ENCODE measurements around the gene NFYB. TPM values are rescaled to one million over a fixed set of nuclear protein-coding genes. Genes with fewer than 3 reads are reported as not detected.
"Not testable (repeated sequence)": the region's sequence is repeated elsewhere in the genome, so short reads cannot be mapped to it uniquely, and the experiment has no call there.

Gene NFYB
- total RNA-seq, 3 donors from 2014 or later (not counting 1 experiment from before 2014, with no cell fraction given), result 13.3 to 17.4 (median 13.6) TPM

DNA sequence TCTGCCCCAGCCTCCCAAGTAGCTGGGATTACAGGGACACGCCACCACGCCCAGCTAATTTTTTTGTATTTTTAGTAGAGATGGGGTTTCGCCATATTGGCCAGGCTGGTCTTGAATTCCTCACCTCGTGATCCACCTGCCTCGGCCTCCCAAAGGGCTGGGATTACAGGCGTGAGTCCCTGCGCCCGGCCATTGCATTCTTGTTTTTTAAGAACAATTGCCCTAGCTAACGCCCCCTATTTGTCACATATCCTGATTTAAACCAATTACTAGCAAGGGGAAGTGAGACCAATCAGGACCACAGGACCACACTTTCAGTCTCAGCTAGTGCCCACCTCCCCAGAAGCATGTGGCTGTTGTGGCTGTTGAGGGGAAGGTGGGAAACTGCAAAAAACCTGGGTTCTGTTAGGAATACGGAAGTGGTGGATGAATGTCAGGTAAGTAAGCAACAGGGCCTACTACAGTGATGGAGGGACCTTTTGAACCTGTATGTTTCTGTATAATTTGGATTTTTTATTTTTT lies 37.8 kb upstream of the NFYB start:
- H3K27ac ChIP-seq (ENCODE audit: low read length), result no peak overlapping the region
- H3K27me3 Mint-ChIP-seq (ENCODE audit: low read depth in 2 of 2), result peaks cover 9 to 34% of the 10 kb centered on the region in 2 donors
- H3K36me3 ChIP-seq (ENCODE audit: control insufficient read depth, insufficient read depth, low read length), result no peaks in the 10 kb centered on the region
- TF ChIP-seq, protein P1, sequence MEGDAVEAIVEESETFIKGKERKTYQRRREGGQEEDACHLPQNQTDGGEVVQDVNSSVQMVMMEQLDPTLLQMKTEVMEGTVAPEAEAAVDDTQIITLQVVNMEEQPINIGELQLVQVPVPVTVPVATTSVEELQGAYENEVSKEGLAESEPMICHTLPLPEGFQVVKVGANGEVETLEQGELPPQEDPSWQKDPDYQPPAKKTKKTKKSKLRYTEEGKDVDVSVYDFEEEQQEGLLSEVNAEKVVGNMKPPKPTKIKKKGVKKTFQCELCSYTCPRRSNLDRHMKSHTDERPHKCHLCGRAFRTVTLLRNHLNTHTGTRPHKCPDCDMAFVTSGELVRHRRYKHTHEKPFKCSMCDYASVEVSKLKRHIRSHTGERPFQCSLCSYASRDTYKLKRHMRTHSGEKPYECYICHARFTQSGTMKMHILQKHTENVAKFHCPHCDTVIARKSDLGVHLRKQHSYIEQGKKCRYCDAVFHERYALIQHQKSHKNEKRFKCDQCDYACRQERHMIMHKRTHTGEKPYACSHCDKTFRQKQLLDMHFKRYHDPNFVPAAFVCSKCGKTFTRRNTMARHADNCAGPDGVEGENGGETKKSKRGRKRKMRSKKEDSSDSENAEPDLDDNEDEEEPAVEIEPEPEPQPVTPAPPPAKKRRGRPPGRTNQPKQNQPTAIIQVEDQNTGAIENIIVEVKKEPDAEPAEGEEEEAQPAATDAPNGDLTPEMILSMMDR (IDR thresholded peaks at IDR 0.05), result no peak
- no peaks in the 10 kb centered on the region for H3K4me1 ChIP-seq (ENCODE audit: control insufficient read depth, insufficient read depth, low read length)
- 93% methylated on average over 9 of the region's 10 CpGs for WGBS (ENCODE audit: insufficient coverage)
- H3K27ac Mint-ChIP-seq, result no peak overlapping the region
- H3K9me3 ChIP-seq (ENCODE audit: control insufficient read depth, insufficient read depth, low read length), result no peaks in the 10 kb centered on the region
- peaks cover 0 to 7% of the 10 kb centered on the region in 2 donors for H3K4me1 Mint-ChIP-seq
- no peak overlapping the region for H3K4me3 Mint-ChIP-seq
- H3K27me3 ChIP-seq (ENCODE audit: control insufficient read depth, insufficient read depth, low read length), result no peaks in the 10 kb centered on the region
- no peaks in the 10 kb centered on the region for H3K36me3 Mint-ChIP-seq
- H3K4me3 ChIP-seq (ENCODE audit: low read length), result no peak overlapping the region
- ATAC-seq (no peak), DNase-seq (no peak)
- H3K9me3 Mint-ChIP-seq, result no peaks in the 10 kb centered on the region
- intact Hi-C loops (cut with micrococcal nuclease), result no loop called here

DNA sequence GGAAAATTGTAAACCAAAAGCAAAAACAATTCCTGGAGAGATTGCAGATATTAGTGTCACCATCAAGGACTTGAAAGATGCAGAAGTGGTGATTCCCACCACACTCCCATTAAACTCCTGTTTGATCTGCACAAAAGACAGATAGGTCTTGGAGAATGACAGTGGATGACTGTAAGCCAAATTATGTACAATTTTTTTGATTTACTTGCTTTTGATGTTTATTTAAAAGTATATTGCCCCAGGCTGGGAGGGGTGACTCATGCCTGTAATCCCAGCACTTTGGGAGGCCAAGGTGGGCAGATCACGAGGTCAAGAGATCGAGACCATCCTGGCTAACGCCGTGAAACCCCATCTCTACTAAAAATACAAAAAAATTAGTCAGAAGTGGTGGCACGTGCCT lies 35.8 kb upstream of the NFYB start:
- H3K4me1 Mint-ChIP-seq; H3K27me3 ChIP-seq (ENCODE audit: control insufficient read depth, insufficient read depth, low read length); H3K4me1 ChIP-seq (ENCODE audit: control insufficient read depth, insufficient read depth, low read length); H3K9me3 Mint-ChIP-seq; intact Hi-C loops (cut with micrococcal nuclease); ATAC-seq; H3K4me3 Mint-ChIP-seq; H3K27ac Mint-ChIP-seq; H3K27ac ChIP-seq (ENCODE audit: low read length); H3K4me3 ChIP-seq (ENCODE audit: low read length); H3K36me3 ChIP-seq (ENCODE audit: control insufficient read depth, insufficient read depth, low read length); H3K9me3 ChIP-seq (ENCODE audit: control insufficient read depth, insufficient read depth, low read length); H3K36me3 Mint-ChIP-seq; DNase-seq: not testable (repeated sequence)
- peaks cover 9 to 21% of the 10 kb centered on the region in 2 donors for H3K27me3 Mint-ChIP-seq (ENCODE audit: low read depth in 2 of 2)
- 83% methylated on average over 5 of the region's 5 CpGs for WGBS (ENCODE audit: insufficient coverage)

DNA sequence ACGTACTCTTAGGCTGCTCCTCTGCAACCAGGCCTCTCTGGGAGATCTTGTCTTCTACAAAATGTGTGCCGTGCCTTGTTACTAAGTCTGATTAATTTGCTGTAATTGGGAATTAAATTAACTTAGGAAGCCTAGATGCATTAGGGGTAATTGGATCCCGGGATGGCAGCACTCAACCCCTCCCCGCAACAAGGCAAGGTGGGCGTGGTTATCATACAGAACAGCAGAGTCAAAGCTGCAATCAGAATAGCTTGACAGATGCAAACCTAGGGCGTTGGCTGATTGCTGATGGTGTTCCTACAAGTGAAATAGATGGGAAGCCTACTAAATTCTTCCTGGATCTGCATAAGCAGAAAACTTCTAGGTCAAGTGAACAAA lies 34.5 kb upstream of the NFYB start:
- Histone ChIP-seq H3K27me3 (ENCODE audit: control insufficient read depth, insufficient read depth, low read length) (no peaks in the 10 kb centered on the region), H3K4me3 (ENCODE audit: low read length) (no peak overlapping the region), H3K9me3 (ENCODE audit: control insufficient read depth, insufficient read depth, low read length) (no peaks in the 10 kb centered on the region), H3K27ac (ENCODE audit: low read length) (no peak overlapping the region), H3K36me3 (ENCODE audit: control insufficient read depth, insufficient read depth, low read length) (no peaks in the 10 kb centered on the region), H3K4me1 (ENCODE audit: control insufficient read depth, insufficient read depth, low read length) (no peaks in the 10 kb centered on the region)
- no peaks in the 10 kb centered on the region for H3K36me3 Mint-ChIP-seq
- no peak for DNase-seq
- peaks cover 4 to 10% of the 10 kb centered on the region in 2 donors for H3K27me3 Mint-ChIP-seq (ENCODE audit: low read depth in 2 of 2)
- TF ChIP-seq, protein P1 (IDR thresholded peaks at IDR 0.05), result no peak
- ATAC-seq, result no peak
- H3K9me3 Mint-ChIP-seq, result no peaks in the 10 kb centered on the region
- H3K27ac Mint-ChIP-seq, result no peak overlapping the region
- no peak overlapping the region for H3K4me3 Mint-ChIP-seq
- intact Hi-C loops (cut with micrococcal nuclease), result no loop called here
- peaks cover 0 to under 1% of the 10 kb centered on the region in 2 donors for H3K4me1 Mint-ChIP-seq
- WGBS (ENCODE audit: insufficient coverage), result 93% methylated on average over 6 of the region's 6 CpGs

DNA sequence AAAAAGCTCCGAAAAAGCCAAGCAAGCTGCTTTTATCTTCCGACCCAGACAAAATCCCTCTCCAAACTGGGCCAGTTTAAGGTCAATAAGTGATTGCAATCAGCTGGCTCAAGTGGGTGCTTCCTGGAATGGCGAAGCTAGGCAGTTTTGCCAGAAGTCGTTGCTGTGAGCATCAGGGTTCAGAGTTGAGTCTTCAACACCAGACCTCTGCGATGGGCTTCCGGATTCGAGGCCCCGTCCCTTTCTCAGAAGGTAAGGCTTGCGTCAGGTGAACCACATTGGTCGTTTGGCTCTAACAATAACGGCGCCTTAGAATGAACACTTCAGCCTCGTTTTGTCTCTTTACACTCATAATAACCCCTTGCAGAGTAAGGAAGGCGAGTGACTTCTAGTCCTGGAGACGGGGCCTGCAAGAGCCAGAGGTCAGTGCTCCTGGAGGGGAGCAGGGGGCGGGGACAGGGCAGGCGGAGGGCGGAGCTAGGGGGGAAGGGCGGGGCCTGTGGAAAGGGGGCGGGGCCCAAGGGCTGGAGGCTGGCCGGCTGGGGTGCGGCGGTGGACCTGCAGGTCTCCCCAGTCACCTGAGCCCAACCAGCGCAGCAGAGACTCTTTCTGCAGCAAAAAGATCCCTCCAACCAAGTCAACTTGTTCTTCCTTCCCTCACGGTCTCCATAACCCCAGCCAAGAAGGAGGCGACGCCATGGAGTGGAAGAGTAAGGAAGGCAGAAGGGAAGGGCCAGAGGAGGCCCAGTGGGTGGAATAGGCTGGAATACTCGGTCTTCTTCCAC lies 34.0 kb upstream of the NFYB start:
- Histone ChIP-seq H3K4me3 (ENCODE audit: low read length) (no peak overlapping the region), H3K4me1 (ENCODE audit: control insufficient read depth, insufficient read depth, low read length) (no peaks in the 10 kb centered on the region), H3K36me3 (ENCODE audit: control insufficient read depth, insufficient read depth, low read length) (no peaks in the 10 kb centered on the region), H3K9me3 (ENCODE audit: control insufficient read depth, insufficient read depth, low read length) (no peaks in the 10 kb centered on the region), H3K27me3 (ENCODE audit: control insufficient read depth, insufficient read depth, low read length) (no peaks in the 10 kb centered on the region), H3K27ac (ENCODE audit: low read length) (no peak overlapping the region)
- Mint-ChIP-seq H3K36me3 (no peaks in the 10 kb centered on the region), H3K9me3 (no peaks in the 10 kb centered on the region), H3K4me1 (no peaks in the 10 kb centered on the region), H3K27ac (no peak overlapping the region), H3K4me3 (no peak overlapping the region), H3K27me3 (ENCODE audit: low read depth in 2 of 2) (peaks cover 4 to 9% of the 10 kb centered on the region in 2 donors)
- ATAC-seq, result no peak
- 84% methylated on average over 27 of the region's 28 CpGs for WGBS (ENCODE audit: insufficient coverage)
- intact Hi-C loops (cut with micrococcal nuclease), result no loop called here
- TF ChIP-seq, protein P1 (IDR thresholded peaks at IDR 0.05), result no peak
- DNase-seq, result no peak

Measured in natural killer cell (primary cell).